Stomach (tissue), 9 donors: ENCODE measurements around the gene GDF15. TPM values are rescaled to one million over a fixed set of nuclear protein-coding genes. Genes with fewer than 3 reads are reported as not detected.
"Not testable (repeated sequence)": the region's sequence is repeated elsewhere in the genome, so short reads cannot be mapped to it uniquely, and the experiment has no call there.

ENCODE experiments used
- DNase-seq, 2 donors: peaks; one replicate each; pipeline versions ENCODE4 v3.0.0 to v3.0.0-alpha.2; 2013 to 2019
- H3K27ac ChIP-seq, 5 donors: fragments of 200-600 bp in 4 of 5; sonication (generic) in 4 of 5; one replicate each; pipeline ENCODE4 v1.5.1; 2013 to 2019; ENCODE audit warnings: mild to moderate bottlenecking in 1 of 5, moderate library complexity in 1 of 5
- H3K27me3 ChIP-seq, 3 donors: fragments of 200-600 bp; sonication (generic); one replicate each; pipeline ENCODE4 v1.5.1; 2017 to 2019; ENCODE audit warnings: mixed run types in 1 of 3
- H3K36me3 ChIP-seq, 4 donors: fragments of 200-600 bp; sonication (generic); 1 replicate in 3 of 4; 2 replicates in 1 of 4; pipeline ENCODE4 v1.5.1; 2016 to 2019
- H3K4me1 ChIP-seq, 4 donors: fragments of 200-600 bp; sonication (generic); one replicate each; pipeline ENCODE4 v1.5.1; 2016 to 2019
- H3K4me3 ChIP-seq, 4 donors: fragments of 200-600 bp; sonication (generic) in 3 of 4; one replicate each; pipeline ENCODE4 v1.5.1; 2016 to 2019; ENCODE audit warnings: mild to moderate bottlenecking in 1 of 4
- H3K9me3 ChIP-seq, 4 donors: fragments of 200-600 bp; sonication (generic); one replicate each; pipeline ENCODE4 v1.5.1; 2016 to 2019
- EP300 ChIP-seq: sonication (generic); formaldehyde crosslinking; IDR thresholded peaks from one replicate; pipeline ENCODE4 v1.6.1; 2017; ENCODE audit warnings: antibody characterized with exemption
- POLR2A ChIP-seq, 4 donors: fragments of 450-650 bp; IDR thresholded peaks; one replicate each; pipeline ENCODE4 v1.6.1; 2016; ENCODE audit warnings: antibody characterized with exemption in 4 of 4, control low read depth in 2 of 4, mild to moderate bottlenecking in 1 of 4, moderate library complexity in 1 of 4
- POLR2AphosphoS5 ChIP-seq, 3 donors: sonication (generic); formaldehyde crosslinking; IDR thresholded peaks; one replicate each; pipeline ENCODE4 v1.6.1; 2016; ENCODE audit warnings: antibody characterized with exemption in 3 of 3
- WGBS, 5 donors: extraction: QIAGEN DNeasy Blood & Tissue Kit in 3 of 5; methylation state at CpG; one replicate each; pipeline versions ENCODE4 v1.1.5 to v1.1.7; 2013 to 2018; 5-methylcytosine and 5-hydroxymethylcytosine counted together
- intact Hi-C: fragments of 100-400 bp; cut with DNase I; formaldehyde crosslinking; loops from one replicate; pipeline ENCODE4 v1.15.1; 2023; ENCODE audit warnings: low total_unique reads
- polyA plus RNA-seq, 3 donors: library from polyadenylated mRNA; stranded (reverse); fragments of 200-250 nt; gene quantifications; one replicate each; pipeline ENCODE4 v1.2.3, GENCODE V29; 2013
- total RNA-seq, 5 donors: library from RNA; depleted of rRNA; stranded (reverse); fragments of >200 nt; gene quantifications; one replicate each; pipeline versions ENCODE4 v1.1.0 to v1.2.3, GENCODE V29; 2014 to 2016
- TF ChIP-seq, protein P1 (sequence below), 7 experiments: fragments of 450-650 bp in 4 of 7; fragments of 200-600 bp in 3 of 7; sonication (generic) in 3 of 7; IDR thresholded peaks; one replicate each; pipeline ENCODE4 v1.5.1; 2016 to 2019; ENCODE audit warnings: antibody characterized with exemption in 7 of 7, control low read depth in 2 of 7, mild to moderate bottlenecking in 1 of 7
- donor health status: healthy with polysubstance abuse.
- donor health status: Bipolar disorder and iron deficiency.
- donor health status: healthy.

GDF15 gene
- total and polyA plus RNA-seq, 8 donors, result 14.2 to 134 (median 45.7) TPM

DNA sequence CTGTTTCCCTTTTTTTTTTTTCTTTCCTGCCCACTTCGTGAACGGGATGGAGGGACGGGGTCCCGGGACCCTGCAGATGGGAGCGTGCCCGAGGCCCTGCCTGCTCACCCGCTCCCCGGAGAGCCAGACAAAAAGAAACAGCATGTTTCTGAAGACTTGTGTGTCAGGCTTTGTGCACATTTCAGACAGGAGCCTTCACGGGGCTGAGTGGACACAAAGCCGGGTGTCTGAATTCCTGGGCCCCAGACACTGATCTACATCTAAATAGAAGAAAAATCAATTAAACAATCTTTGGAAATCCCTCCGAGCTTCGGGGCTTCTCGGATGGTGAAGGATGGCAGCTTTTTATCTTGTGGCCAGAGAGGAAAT is 41.4 kb upstream of the GDF15 start:
- intact Hi-C loops, result loop anchor here (10.0 kb wide), 1 partner anchor 50 kb away; the partner anchor contains the start of gene LRRC25
- peaks cover 0 to 51% (median 25%) of the 10 kb centered on the region in 4 donors for H3K36me3 ChIP-seq
- no peak for TF ChIP-seq EP300
- no peak for TF ChIP-seq POLR2A (IDR thresholded peaks at IDR 0.05)
- no peak for TF ChIP-seq POLR2AphosphoS5 (IDR thresholded peaks at IDR 0.05)
- TF ChIP-seq, protein P1, sequence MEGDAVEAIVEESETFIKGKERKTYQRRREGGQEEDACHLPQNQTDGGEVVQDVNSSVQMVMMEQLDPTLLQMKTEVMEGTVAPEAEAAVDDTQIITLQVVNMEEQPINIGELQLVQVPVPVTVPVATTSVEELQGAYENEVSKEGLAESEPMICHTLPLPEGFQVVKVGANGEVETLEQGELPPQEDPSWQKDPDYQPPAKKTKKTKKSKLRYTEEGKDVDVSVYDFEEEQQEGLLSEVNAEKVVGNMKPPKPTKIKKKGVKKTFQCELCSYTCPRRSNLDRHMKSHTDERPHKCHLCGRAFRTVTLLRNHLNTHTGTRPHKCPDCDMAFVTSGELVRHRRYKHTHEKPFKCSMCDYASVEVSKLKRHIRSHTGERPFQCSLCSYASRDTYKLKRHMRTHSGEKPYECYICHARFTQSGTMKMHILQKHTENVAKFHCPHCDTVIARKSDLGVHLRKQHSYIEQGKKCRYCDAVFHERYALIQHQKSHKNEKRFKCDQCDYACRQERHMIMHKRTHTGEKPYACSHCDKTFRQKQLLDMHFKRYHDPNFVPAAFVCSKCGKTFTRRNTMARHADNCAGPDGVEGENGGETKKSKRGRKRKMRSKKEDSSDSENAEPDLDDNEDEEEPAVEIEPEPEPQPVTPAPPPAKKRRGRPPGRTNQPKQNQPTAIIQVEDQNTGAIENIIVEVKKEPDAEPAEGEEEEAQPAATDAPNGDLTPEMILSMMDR (IDR thresholded peaks at IDR 0.05), result no peak
- no peaks in the 10 kb centered on the region for H3K27me3 ChIP-seq
- peaks cover 30 to 63% (median 55%) of the 10 kb centered on the region in 4 donors for H3K4me1 ChIP-seq
- peak overlapping the region in 1 of 4 donors; percentile 31 for H3K4me3 ChIP-seq
- WGBS, 5 donors, result 42 to 55% (median 46%) methylated on average over 13 of the region's 13 CpGs
- DNase-seq, result no peak
- no peaks in the 10 kb centered on the region for H3K9me3 ChIP-seq
- peak overlapping the region in 4 of 5 donors; percentile 71 to 92 (median 90) for H3K27ac ChIP-seq

DNA sequence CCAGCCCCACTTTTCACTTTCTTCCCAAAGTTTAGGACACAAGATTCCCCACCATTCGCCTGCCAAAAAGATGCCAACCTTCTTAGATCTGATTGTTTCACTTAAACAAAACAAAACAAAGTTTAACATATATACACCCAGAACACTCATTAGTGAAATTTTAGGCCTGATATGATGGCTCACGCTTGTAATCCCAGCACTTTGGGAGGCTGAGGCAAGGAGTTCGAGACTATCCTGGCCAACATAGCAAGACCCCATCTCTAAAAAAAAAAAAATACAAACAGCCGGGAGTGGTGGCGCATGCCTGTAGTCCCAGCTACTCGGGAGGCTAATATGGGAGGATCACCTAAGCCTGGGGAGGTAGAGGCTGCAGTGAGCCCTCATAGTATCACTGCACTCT is 40.7 kb upstream of the GDF15 start:
- Histone ChIP-seq H3K4me1 (peaks cover 23 to 61% (median 48%) of the 10 kb centered on the region in 4 donors), H3K27ac (peak overlapping the region in 4 of 5 donors; percentile 71 to 92 (median 90)), H3K4me3 (no peak overlapping the region), H3K9me3 (no peaks in the 10 kb centered on the region), H3K36me3 (peaks cover 0 to 56% (median 28%) of the 10 kb centered on the region in 4 donors), H3K27me3 (no peaks in the 10 kb centered on the region)
- TF ChIP-seq, protein P1 (IDR thresholded peaks at IDR 0.05), result no peak
- TF ChIP-seq POLR2A (IDR thresholded peaks at IDR 0.05), result no peak
- TF ChIP-seq EP300, result no peak
- no peak for TF ChIP-seq POLR2AphosphoS5 (IDR thresholded peaks at IDR 0.05)
- intact Hi-C loops, result loop anchor here (10.0 kb wide), 1 partner anchor 50 kb away; the partner anchor contains the start of gene LRRC25
- no peak for DNase-seq
- WGBS, 5 donors, result 85 to 93% (median 90%) methylated on average over 6 of the region's 6 CpGs

DNA sequence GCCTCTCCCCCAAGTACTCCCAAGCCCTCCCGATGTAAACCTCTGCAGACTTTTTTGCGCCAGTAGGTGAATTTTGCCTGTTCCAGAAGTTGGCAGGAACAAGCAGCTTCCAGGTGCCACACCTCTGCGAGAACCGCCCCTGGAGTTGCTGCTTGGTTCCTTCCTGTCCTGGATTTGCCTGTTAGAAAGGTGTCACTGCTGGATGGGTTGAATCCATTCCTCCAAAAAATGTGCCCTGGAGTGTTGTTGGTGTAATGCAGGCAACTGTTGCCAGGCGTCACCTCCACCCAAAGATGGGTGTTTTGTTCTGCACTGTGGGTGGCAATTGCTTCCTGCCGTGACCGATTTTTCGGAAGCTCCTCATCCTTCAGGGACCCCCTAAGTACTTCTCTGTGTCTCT is 39.9 kb upstream of the GDF15 start:
- Histone ChIP-seq H3K9me3 (no peaks in the 10 kb centered on the region), H3K4me1 (peaks cover 23 to 61% (median 44%) of the 10 kb centered on the region in 4 donors), H3K27me3 (no peaks in the 10 kb centered on the region), H3K27ac (no peak overlapping the region), H3K36me3 (peaks cover 0 to 64% (median 34%) of the 10 kb centered on the region in 4 donors), H3K4me3 (no peak overlapping the region)
- peak; percentile 40 to 41 for DNase-seq
- TF ChIP-seq POLR2A (IDR thresholded peaks at IDR 0.05) (no peak), EP300 (no peak)
- TF ChIP-seq, protein P1 (IDR thresholded peaks at IDR 0.05), result no peak
- intact Hi-C loops, result loop anchor here (10.0 kb wide), 1 partner anchor 49 kb away; the partner anchor contains the start of gene LRRC25
- 51 to 65% (median 63%) methylated on average over 8 of the region's 8 CpGs for WGBS, 5 donors

DNA sequence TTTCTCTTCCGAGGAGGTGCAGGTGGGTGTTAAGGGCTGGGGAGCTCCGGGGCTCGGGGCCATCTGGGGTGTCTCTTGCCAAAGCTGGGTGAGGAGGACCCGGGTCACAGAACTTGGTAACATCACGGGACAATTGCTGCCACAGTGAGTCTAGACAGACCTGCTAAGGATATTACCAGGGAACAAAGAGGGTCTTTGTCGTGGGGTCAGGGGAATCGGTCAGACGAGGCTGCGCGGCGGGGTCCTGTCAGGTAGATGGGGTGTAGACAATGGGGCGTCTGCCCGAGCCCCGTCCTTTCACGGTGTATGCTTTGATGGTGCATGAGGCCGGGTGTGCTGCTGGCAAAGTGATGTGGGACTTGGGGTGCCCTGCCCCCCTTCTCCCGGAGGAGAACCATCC is 37.8 kb upstream of the GDF15 start:
- H3K27ac ChIP-seq, result no peak overlapping the region
- intact Hi-C loops, result loop anchor here (10.0 kb wide), 1 partner anchor 47 kb away; the partner anchor contains the start of gene LRRC25
- no peak overlapping the region for H3K4me3 ChIP-seq
- no peak for DNase-seq
- peaks cover 0 to 61% (median 37%) of the 10 kb centered on the region in 4 donors for H3K36me3 ChIP-seq
- H3K9me3 ChIP-seq, result no peaks in the 10 kb centered on the region
- TF ChIP-seq, protein P1 (IDR thresholded peaks at IDR 0.05), result no peak
- TF ChIP-seq EP300, result no peak
- TF ChIP-seq POLR2A (IDR thresholded peaks at IDR 0.05), result no peak
- no peak for TF ChIP-seq POLR2AphosphoS5 (IDR thresholded peaks at IDR 0.05)
- 88 to 94% (median 89%) methylated on average over 13 to 17 of the region's 17 CpGs for WGBS, 5 donors
- H3K4me1 ChIP-seq, result peaks cover 17 to 40% (median 27%) of the 10 kb centered on the region in 4 donors
- H3K27me3 ChIP-seq, result no peaks in the 10 kb centered on the region

DNA sequence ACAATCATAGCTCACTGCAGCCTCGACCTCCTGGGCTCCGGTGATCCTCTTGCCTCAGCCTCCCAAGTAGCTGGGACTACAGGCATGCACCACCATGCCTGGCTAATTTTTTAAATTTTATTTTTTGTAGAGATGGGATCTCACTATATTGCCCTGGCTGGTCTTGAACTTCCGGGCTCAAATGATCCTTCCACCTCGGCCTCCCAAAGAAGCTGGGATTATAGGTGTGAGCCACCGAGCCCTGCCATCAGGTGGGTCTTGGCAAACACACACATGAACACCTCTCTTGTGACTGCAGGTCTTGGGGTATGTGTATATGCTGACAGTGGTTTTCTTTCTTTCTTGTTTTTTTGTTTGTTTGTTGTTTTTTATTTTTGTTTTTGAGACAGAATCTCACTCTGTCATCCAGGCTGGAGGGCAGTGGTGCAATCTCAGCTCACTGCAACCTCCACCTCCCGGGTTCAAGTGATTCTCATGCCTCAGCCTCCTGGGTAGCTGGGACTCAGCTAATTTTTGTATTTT is 37.1 kb upstream of the GDF15 start:
- not testable (repeated sequence) for H3K27ac ChIP-seq, DNase-seq, H3K27me3 ChIP-seq, H3K4me3 ChIP-seq, H3K9me3 ChIP-seq
- peaks cover 0 to 64% (median 39%) of the 10 kb centered on the region in 4 donors for H3K36me3 ChIP-seq
- intact Hi-C loops, result loop anchor here (10.0 kb wide), 1 partner anchor 46 kb away; the partner anchor contains the start of gene LRRC25
- peaks cover 13 to 33% (median 22%) of the 10 kb centered on the region in 4 donors for H3K4me1 ChIP-seq
- WGBS, 5 donors, result 80 to 90% (median 88%) methylated on average over 6 of the region's 6 CpGs
